CD14-positive monocyte (primary cell): ENCODE data around the gene NFIC. TPM values are rescaled to one million over a fixed set of nuclear protein-coding genes. Genes with fewer than 3 reads are reported as not detected.

Source experiments
- DNase-seq, 3 donors: peaks; one replicate each; pipeline ENCODE4 v3.0.0-alpha.2; 2011 to 2022
- H2AFZ ChIP-seq: 2 replicates; pipeline ENCODE4 v1.6.0; 2012; ENCODE audit warnings: mild to moderate bottlenecking, low read depth, low read length, inconsistent platforms; ENCODE audit not compliant: insufficient read depth, poor library complexity, severe bottlenecking
- H3K27ac ChIP-seq, 2 donors: 1 replicate in 1 of 2; 2 replicates in 1 of 2; pipeline ENCODE4 v1.5.1; 2012 to 2013; ENCODE audit warnings: low read length in 2 of 2, control low read depth in 1 of 2, inconsistent platforms in 1 of 2, low read depth in 1 of 2, mild to moderate bottlenecking in 1 of 2
- H3K27me3 ChIP-seq, 2 donors: one replicate each; pipeline versions ENCODE4 v1.6.0 to v1.6.1; 2011 to 2013; ENCODE audit warnings: low read length in 2 of 2; ENCODE audit not compliant: control insufficient read depth in 2 of 2, insufficient read depth in 2 of 2
- H3K36me3 ChIP-seq, 2 donors: replicated peaks in 1 of 2; 1 replicate in 1 of 2; 2 replicates in 1 of 2; pipeline versions ENCODE4 v1.5.1 to v1.6.1; 2012 to 2013; ENCODE audit warnings: low read length in 2 of 2, control low read depth in 1 of 2, inconsistent platforms in 1 of 2, mild to moderate bottlenecking in 1 of 2; ENCODE audit not compliant: insufficient read depth in 2 of 2, control insufficient read depth in 1 of 2
- H3K4me1 ChIP-seq, 2 donors: 1 replicate in 1 of 2; 2 replicates in 1 of 2; pipeline versions ENCODE4 v1.5.1 to v1.6.1; 2012 to 2013; ENCODE audit warnings: low read length in 2 of 2, control low read depth in 1 of 2, inconsistent platforms in 1 of 2, mild to moderate bottlenecking in 1 of 2, moderate library complexity in 1 of 2; ENCODE audit not compliant: insufficient read depth in 2 of 2, control insufficient read depth in 1 of 2
- H3K4me2 ChIP-seq: replicated peaks from 2 replicates; pipeline ENCODE3; 2012; ENCODE audit warnings: low read length, moderate library complexity, mild to moderate bottlenecking; ENCODE audit not compliant: poor library complexity, severe bottlenecking; ENCODE audit errors: extremely low read depth
- H3K4me3 ChIP-seq, 3 experiments: fragments of 200-600 bp in 1 of 3; sonication (generic) in 1 of 3; replicated peaks in 1 of 3; 1 replicate in 2 of 3; 2 replicates in 1 of 3; pipeline ENCODE4 v1.5.1; 2011 to 2013; ENCODE audit warnings: low read length in 3 of 3, mild to moderate bottlenecking in 3 of 3, control low read depth in 2 of 3, low read depth in 2 of 3, inconsistent platforms in 1 of 3, moderate library complexity in 1 of 3
- H3K79me2 ChIP-seq: 2 replicates; pipeline ENCODE4 v1.6.0; 2012; ENCODE audit warnings: mild to moderate bottlenecking, control low read depth, inconsistent platforms, low read length, moderate library complexity; ENCODE audit not compliant: insufficient read depth
- H3K9ac ChIP-seq: 2 replicates; pipeline ENCODE4 v1.6.0; 2017; ENCODE audit warnings: low read length, mild to moderate bottlenecking; ENCODE audit not compliant: insufficient read depth, poor library complexity, severe bottlenecking
- H3K9me3 ChIP-seq, 2 donors: replicated peaks in 1 of 2; 1 replicate in 1 of 2; 2 replicates in 1 of 2; pipeline versions ENCODE4 v1.5.1 to v1.6.1; 2012 to 2013; ENCODE audit warnings: low read length in 2 of 2, control low read depth in 1 of 2; ENCODE audit not compliant: control insufficient read depth in 1 of 2, insufficient read depth in 1 of 2
- H4K20me1 ChIP-seq: 2 replicates; pipeline ENCODE4 v1.6.0; 2012; ENCODE audit warnings: mild to moderate bottlenecking, low read length, control low read depth, moderate library complexity; ENCODE audit not compliant: insufficient read depth
- H3K27ac Mint-ChIP-seq, 7 donors: one replicate each; pipeline ENCODE4 v1.8.0; 2020; ENCODE audit warnings: mild to moderate bottlenecking in 7 of 7, mixed read lengths in 7 of 7, moderate library complexity in 6 of 7, inconsistent platforms in 2 of 7
- H3K27me3 Mint-ChIP-seq, 3 donors: one replicate each; pipeline ENCODE4 v1.8.0; 2021 to 2022; ENCODE audit warnings: low read depth in 3 of 3, mild to moderate bottlenecking in 3 of 3, mixed read lengths in 3 of 3, moderate library complexity in 3 of 3, inconsistent platforms in 1 of 3
- H3K36me3 Mint-ChIP-seq, 2 donors: one replicate each; pipeline ENCODE4 v1.8.0; 2020; ENCODE audit warnings: mixed read lengths in 2 of 2, inconsistent platforms in 1 of 2, mild to moderate bottlenecking in 1 of 2
- H3K4me1 Mint-ChIP-seq: one replicate; pipeline ENCODE4 v1.8.0; 2020; ENCODE audit warnings: mild to moderate bottlenecking, mixed read lengths
- H3K4me3 Mint-ChIP-seq, 2 donors: one replicate each; pipeline ENCODE4 v1.8.0; 2020; ENCODE audit warnings: mild to moderate bottlenecking in 2 of 2, mixed read lengths in 2 of 2, moderate library complexity in 1 of 2
- H3K9me3 Mint-ChIP-seq, 7 donors: one replicate each; pipeline ENCODE4 v1.8.0; 2020 to 2022; ENCODE audit warnings: mixed read lengths in 7 of 7, mild to moderate bottlenecking in 6 of 7, moderate library complexity in 6 of 7, inconsistent platforms in 2 of 7
- CTCF ChIP-seq: fragments of 200-600 bp; IDR thresholded peaks from one replicate; pipeline ENCODE4 v1.8.0; 2022; ENCODE audit warnings: antibody characterized with exemption, mild to moderate bottlenecking
- WGBS: methylation state at CpG from one replicate; pipeline ENCODE4 v1.1.5; 2013; ENCODE audit warnings: missing lambda C conversion rate; ENCODE audit not compliant: insufficient coverage; 5-methylcytosine and 5-hydroxymethylcytosine counted together
- intact Hi-C, 2 donors: fragments of 100-400 bp; cut with micrococcal nuclease; formaldehyde crosslinking; loops; one replicate each; pipeline versions ENCODE4 v1.15.0 to v1.15.1; 2023
- polyA plus RNA-seq, 3 donors: library from polyadenylated mRNA; depleted of rRNA in 1 of 3; unstranded in 2 of 3; stranded (reverse) in 1 of 3; fragments of 300-500 nt in 2 of 3; fragments of >200 nt in 1 of 3; fragmentation: Illumina TruSeq in 2 of 3; gene quantifications; 1 replicate in 2 of 3; 2 replicates in 1 of 3; pipeline ENCODE4 v1.2.3, GENCODE V29; 2012 to 2021

Gene NFIC
- polyA plus RNA-seq, 3 donors: 7.0 to 13.8 (median 11.5) TPM

GRCh38 chr19:3497757-3498520, 131.6 kb downstream of the NFIC start:
- Mint-ChIP-seq H3K36me3 (peaks cover 30 to 43% of the 10 kb centered on the region in 2 donors), H3K9me3 (peaks cover 0 to 2% (median 0%) of the 10 kb centered on the region in 7 donors), H3K27me3 (peaks cover 0 to 3% (median 0%) of the 10 kb centered on the region in 3 donors), H3K27ac (no peak overlapping the region), H3K4me3 (no peak overlapping the region), H3K4me1 (peaks cover 12% of the 10 kb centered on the region)
- no peak overlapping the region for H3K4me3 ChIP-seq
- no peaks in the 10 kb centered on the region for H3K27me3 ChIP-seq
- peaks cover 25% of the 10 kb centered on the region for H3K79me2 ChIP-seq
- intact Hi-C loops: no loop called here
- 94% methylated on average over 2 of the region's 5 CpGs for WGBS
- no peak overlapping the region for H3K9ac ChIP-seq
- H3K36me3 ChIP-seq: peaks cover 26 to 43% of the 10 kb centered on the region in 2 donors
- peaks cover 11 to 17% of the 10 kb centered on the region in 2 donors for H3K4me1 ChIP-seq
- no peak overlapping the region for H3K27ac ChIP-seq
- no peaks in the 10 kb centered on the region for H4K20me1 ChIP-seq
- H3K9me3 ChIP-seq: no peaks in the 10 kb centered on the region
- H2AFZ ChIP-seq: no peak overlapping the region
- H3K4me2 ChIP-seq: no peak overlapping the region
- no peak for TF ChIP-seq CTCF
- DNase-seq: no peak

DNA sequence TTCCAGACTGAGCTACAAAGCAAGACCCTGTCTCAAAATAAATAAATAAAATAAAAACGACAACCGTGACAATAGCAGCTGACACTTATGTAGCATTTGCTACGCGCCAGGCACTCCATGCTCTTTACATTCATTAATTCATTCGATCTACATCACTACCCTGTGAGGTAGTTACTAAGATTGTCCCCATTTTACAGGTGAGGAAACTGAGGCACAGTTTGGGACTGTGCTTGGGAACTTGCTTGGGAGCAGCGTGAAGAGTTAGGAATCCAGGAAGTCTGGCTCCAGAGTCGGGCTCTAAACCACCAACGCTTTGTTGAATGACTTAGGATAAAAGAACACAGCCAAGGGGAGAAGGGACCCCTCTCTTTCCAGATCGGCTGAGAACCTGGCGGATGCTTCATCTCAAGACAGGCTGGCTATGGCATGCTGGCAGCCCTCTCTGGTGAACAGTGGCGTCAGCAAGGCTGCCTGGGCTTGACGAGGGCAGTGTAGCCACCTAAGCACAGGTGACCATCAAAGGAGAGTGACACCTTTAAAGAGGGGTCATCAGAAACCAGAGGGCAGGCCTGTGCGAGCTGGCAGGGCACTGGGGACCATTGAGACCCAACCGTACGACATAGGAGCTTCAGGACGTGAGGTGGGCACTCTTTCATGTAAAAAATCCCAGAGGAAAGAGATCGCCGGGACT, 133.5 kb downstream of the NFIC start:
- H3K27me3 Mint-ChIP-seq: peaks cover 0 to 3% (median 0%) of the 10 kb centered on the region in 3 donors

More for the DNA sequence above, 133.5 kb downstream of the NFIC start:
- Histone ChIP-seq H3K9ac (peak overlapping the region; percentile 96), H3K4me3 (peak overlapping the region; percentile 74 to 92 (median 92)), H3K4me1 (peaks cover 14 to 19% of the 10 kb centered on the region in 2 donors), H3K79me2 (peaks cover 25% of the 10 kb centered on the region), H3K27me3 (no peaks in the 10 kb centered on the region), H3K27ac (peak overlapping the region; percentile 78 to 100), H4K20me1 (no peaks in the 10 kb centered on the region), H2AFZ (peak overlapping the region; percentile 87), H3K36me3 (peaks cover 15 to 26% of the 10 kb centered on the region in 2 donors), H3K9me3 (no peaks in the 10 kb centered on the region), H3K4me2 (peak overlapping the region; percentile 98)
- no peak for TF ChIP-seq CTCF
- H3K4me1 Mint-ChIP-seq: peaks cover 16% of the 10 kb centered on the region
- peak overlapping the region; percentile 88 to 92 for H3K4me3 Mint-ChIP-seq
- no peak for DNase-seq
- peak overlapping the region; percentile 94 to 98 (median 97) for H3K27ac Mint-ChIP-seq
- peaks cover 19 to 26% of the 10 kb centered on the region in 2 donors for H3K36me3 Mint-ChIP-seq
- H3K9me3 Mint-ChIP-seq: peaks cover 0 to 2% (median 0%) of the 10 kb centered on the region in 7 donors
- WGBS: 23% methylated on average over 15 of the region's 18 CpGs
- intact Hi-C loops: loop anchor here (1.0 to 10.0 kb wide), 2 partner anchors 7 to 65 kb away; no protein-coding TSS in a partner anchor
